Activated B cell treated with CpG ODN at 0.5 μM for 24 hours (primary cell): ENCODE results near the gene TCF12. TPM values are rescaled to one million over a fixed set of nuclear protein-coding genes. Genes with fewer than 3 reads are reported as not detected.
A peak's percentile ranks its signal among the peaks of the same experiment; 100 is the strongest.

Experiments
- ATAC-seq: fragments of 200-7000 bp; cut with Tn5 transposase; one replicate; pipeline ENCODE4 v1.10.0; 2021; ENCODE audit warnings: low read depth, mild to moderate bottlenecking, moderate library complexity
- CTCF ChIA-PET: fragments of 350-600 bp; sonication (Branson Sonifier 250); formaldehyde crosslinking; loops from one replicate; lab custom pipeline; 2021; ENCODE audit warnings: antibody characterized with exemption; lab: Charles Lee
- POLR2A ChIA-PET: fragments of 350-600 bp; sonication (Branson Sonifier 250); formaldehyde crosslinking; loops from one replicate; lab custom pipeline; 2021; ENCODE audit warnings: antibody characterized with exemption; lab: Charles Lee
- DNase-seq: peaks from one replicate; pipeline ENCODE4 v3.0.0; 2022
- H3K27ac Mint-ChIP-seq: one replicate; pipeline ENCODE4 v1.8.0; 2020; ENCODE audit warnings: mixed read lengths
- H3K27me3 Mint-ChIP-seq: one replicate; pipeline ENCODE4 v1.8.0; 2021; ENCODE audit warnings: mixed read lengths
- H3K36me3 Mint-ChIP-seq: one replicate; pipeline ENCODE4 v1.8.0; 2021; ENCODE audit warnings: low read depth, mixed read lengths
- H3K4me1 Mint-ChIP-seq: one replicate; pipeline ENCODE4 v1.8.0; 2021; ENCODE audit warnings: mixed read lengths
- H3K4me3 Mint-ChIP-seq: one replicate; pipeline ENCODE4 v1.8.0; 2020; ENCODE audit warnings: mild to moderate bottlenecking, mixed read lengths
- H3K9me3 Mint-ChIP-seq: one replicate; pipeline ENCODE4 v1.8.0; 2020; ENCODE audit warnings: mixed read lengths
- CTCF ChIP-seq: fragments of 200-600 bp; IDR thresholded peaks from one replicate; pipeline ENCODE4 v1.8.0; 2022; ENCODE audit warnings: antibody characterized with exemption, mild to moderate bottlenecking
- intact Hi-C: fragments of 100-400 bp; cut with micrococcal nuclease; formaldehyde crosslinking; loops from one replicate; pipeline ENCODE4 v1.15.1; 2024
- total RNA-seq: library from RNA; stranded (reverse); gene quantifications from 2 replicates; pipeline ENCODE4 v1.2.3, GENCODE V29; 2022

TCF12 gene
- total RNA-seq, 1 donor from 2014 or later: 119 TPM

GRCh38 chr15:57256939-57257338 lies 338.5 kb downstream of the TCF12 start:
- peaks cover 18% of the 10 kb centered on the region for H3K4me1 Mint-ChIP-seq
- peaks cover 47% of the 10 kb centered on the region for H3K36me3 Mint-ChIP-seq
- no peak overlapping the region for H3K4me3 Mint-ChIP-seq
- H3K9me3 Mint-ChIP-seq: no peaks in the 10 kb centered on the region
- no peak for TF ChIP-seq CTCF
- H3K27ac Mint-ChIP-seq: no peak overlapping the region
- DNase-seq: no peak
- ChIA-PET CTCF (interaction anchor here (0.6 to 0.9 kb wide), 3 partner anchors 24 to 110 kb away, joined by 3 to 4 read pairs (median 3); no protein-coding TSS in a partner anchor), POLR2A (interaction anchor here (0.6 to 0.7 kb wide), 3 partner anchors 39 to 74 kb away, joined by 3 to 4 read pairs (median 4); no protein-coding TSS in a partner anchor)
- H3K27me3 Mint-ChIP-seq: no peaks in the 10 kb centered on the region
- ATAC-seq: no peak
- intact Hi-C loops: no loop called here

GRCh38 chr15:57259568-57260040 lies 341.2 kb downstream of the TCF12 start:
- ChIA-PET CTCF (interaction anchor here (1.6 kb wide), 1 partner anchor 47 kb away, joined by 13 read pairs; no protein-coding TSS in a partner anchor), POLR2A (interaction anchor here (1.1 to 2.0 kb wide), 6 partner anchors 22 to 46 kb away, joined by 3 to 22 read pairs (median 8); no protein-coding TSS in a partner anchor)
- H3K27me3 Mint-ChIP-seq: no peaks in the 10 kb centered on the region
- peaks cover 50% of the 10 kb centered on the region for H3K36me3 Mint-ChIP-seq
- peak; percentile 99 for ATAC-seq
- H3K4me1 Mint-ChIP-seq: peaks cover 18% of the 10 kb centered on the region
- peak; percentile 28 for DNase-seq
- peak overlapping the region; percentile 67 for H3K4me3 Mint-ChIP-seq
- H3K27ac Mint-ChIP-seq: peak overlapping the region; percentile 84
- no peaks in the 10 kb centered on the region for H3K9me3 Mint-ChIP-seq
- intact Hi-C loops: loop anchor here (1.0 to 2.0 kb wide), 4 partner anchors 8 to 47 kb away; no protein-coding TSS in a partner anchor
- TF ChIP-seq CTCF: no peak

- intact Hi-C loops: no loop called here
- Mint-ChIP-seq H3K36me3 (peaks cover 38% of the 10 kb centered on the region), H3K4me3 (no peak overlapping the region), H3K9me3 (no peaks in the 10 kb centered on the region), H3K27me3 (no peaks in the 10 kb centered on the region), H3K4me1 (peaks cover 15% of the 10 kb centered on the region), H3K27ac (no peak overlapping the region)
- no peak for TF ChIP-seq CTCF
- ChIA-PET POLR2A (interaction anchor here (1.3 kb wide), 1 partner anchor 21 kb away, joined by 4 read pairs; no protein-coding TSS in a partner anchor), CTCF (no interaction called here)
- DNase-seq (no peak), ATAC-seq (no peak)
Measured at GRCh38 chr15:57263520-57263919, 345.1 kb downstream of the TCF12 start.

GRCh38 chr15:57272771-57273357 lies 354.4 kb downstream of the TCF12 start:
- intact Hi-C loops: no loop called here
- Mint-ChIP-seq H3K4me1 (peaks cover 4% of the 10 kb centered on the region), H3K9me3 (no peaks in the 10 kb centered on the region), H3K27ac (no peak overlapping the region), H3K4me3 (no peak overlapping the region), H3K36me3 (peaks cover 69% of the 10 kb centered on the region), H3K27me3 (no peaks in the 10 kb centered on the region)
- ChIA-PET CTCF (no interaction called here), POLR2A (no interaction called here)
- DNase-seq: no peak
- no peak for TF ChIP-seq CTCF
- no peak for ATAC-seq

- intact Hi-C loops: no loop called here
- ATAC-seq (no peak), DNase-seq (no peak)
- peak overlapping the region; percentile 1 for H3K27ac Mint-ChIP-seq
- H3K36me3 Mint-ChIP-seq: peaks cover 64% of the 10 kb centered on the region
- no peak for TF ChIP-seq CTCF
- no peak overlapping the region for H3K4me3 Mint-ChIP-seq
- H3K27me3 Mint-ChIP-seq: no peaks in the 10 kb centered on the region
- no peaks in the 10 kb centered on the region for H3K9me3 Mint-ChIP-seq
- H3K4me1 Mint-ChIP-seq: peaks cover 10% of the 10 kb centered on the region
- ChIA-PET POLR2A (interaction anchor here (0.6 kb wide), 1 partner anchor 27 kb away, joined by 6 read pairs; no protein-coding TSS in a partner anchor), CTCF (no interaction called here)
Measured at GRCh38 chr15:57273402-57273801, 355.0 kb downstream of the TCF12 start.
